ENCODE results near the gene LRRTM3.

- TF ChIP-seq POLR2A (IDR thresholded peaks at IDR 0.05; ENCODE audit: extremely low read depth, insufficient read length) (no peak), CTCF (IDR thresholded peaks at IDR 0.05; ENCODE audit: low read depth, low read length) (no peak), MAX (IDR thresholded peaks at IDR 0.05; ENCODE audit: low read depth, low read length) (no peak)
These were observed 37.6 kb upstream of the LRRTM3 start for GRCh38 chr10:66888237-66888636.

Data from NB4 (cell line).